Measurements from ENCODE around the gene MUSTN1.

- no peak for TF ChIP-seq CTCF (conservative IDR thresholded peaks at IDR 0.05; ENCODE audit: low read length)
- TF ChIP-seq EZH2phosphoT487 (IDR thresholded peaks at IDR 0.05; ENCODE audit: borderline replicate concordance), result no peak
Measured at GRCh38 chr3:52844290-52844975, 9.6 kb upstream of the MUSTN1 start.
